Activated CD8-positive, alpha-beta memory T cell treated with anti-CD3 and anti-CD28 coated beads, Interleukin-2, amount 50 U/mL, for 48 hours (primary cell): ENCODE results near the gene PLA2G4D.

Source experiments
- DNase-seq: peaks from one replicate; pipeline ENCODE4 v3.0.0-alpha.2; 2020

Gene PLA2G4D

GRCh38 chr15:42070279-42070975 is 23.9 kb downstream of the PLA2G4D start:
- peak; percentile 35 for DNase-seq

- peak; percentile 39 for DNase-seq
Measured at GRCh38 chr15:42069496-42070278, 24.7 kb downstream of the PLA2G4D start.

- DNase-seq, result no peak
Measured at GRCh38 chr15:42069025-42069424, 25.3 kb downstream of the PLA2G4D start.

GRCh38 chr15:42068601-42069000 is 25.8 kb downstream of the PLA2G4D start:
- peak; percentile 43 for DNase-seq

GRCh38 chr15:42066764-42067415 is 27.5 kb downstream of the PLA2G4D start:
- no peak for DNase-seq

GRCh38 chr15:42065468-42065867 is 28.9 kb downstream of the PLA2G4D start:
- no peak for DNase-seq

GRCh38 chr15:42065033-42065432 is 29.3 kb downstream of the PLA2G4D start:
- DNase-seq, result peak; percentile 46

- DNase-seq, result no peak
Measured at GRCh38 chr15:42064271-42064670, 30.1 kb downstream of the PLA2G4D start.

- no peak for DNase-seq
Measured at GRCh38 chr15:42063122-42063848, 31.1 kb downstream of the PLA2G4D start.

- peak; percentile 30 for DNase-seq
Measured at GRCh38 chr15:42062284-42062806, 32.0 kb downstream of the PLA2G4D start.

GRCh38 chr15:42060797-42061196 is 33.6 kb downstream of the PLA2G4D start:
- peak; percentile 39 for DNase-seq

GRCh38 chr15:42060477-42060763 is 33.9 kb downstream of the PLA2G4D start:
- no peak for DNase-seq

- DNase-seq, result peak; percentile 92
Measured at GRCh38 chr15:42059661-42060476, 34.5 kb downstream of the PLA2G4D start.

- no peak for DNase-seq
Measured at GRCh38 chr15:42058791-42059190, 35.6 kb downstream of the PLA2G4D start.

- DNase-seq, result no peak
Measured at GRCh38 chr15:42057799-42058646, 36.3 kb downstream of the PLA2G4D start.

- DNase-seq, result peak; percentile 78
Measured at GRCh38 chr15:42056934-42057798, 37.2 kb downstream of the PLA2G4D start.

GRCh38 chr15:42053914-42054313 is 40.4 kb downstream of the PLA2G4D start:
- no peak for DNase-seq

- peak; percentile 36 for DNase-seq
Measured at GRCh38 chr15:42053010-42053409, 41.4 kb downstream of the PLA2G4D start.

GRCh38 chr15:42050484-42051255 is 43.7 kb downstream of the PLA2G4D start:
- peak; percentile 34 for DNase-seq
